ENCODE measurements around the gene ZDHHC19. TPM values are rescaled to one million over a fixed set of nuclear protein-coding genes. Genes with fewer than 3 reads are reported as not detected.

The ZDHHC19 gene
- total RNA-seq, 1 donor from 2014 or later = not detected

DNA sequence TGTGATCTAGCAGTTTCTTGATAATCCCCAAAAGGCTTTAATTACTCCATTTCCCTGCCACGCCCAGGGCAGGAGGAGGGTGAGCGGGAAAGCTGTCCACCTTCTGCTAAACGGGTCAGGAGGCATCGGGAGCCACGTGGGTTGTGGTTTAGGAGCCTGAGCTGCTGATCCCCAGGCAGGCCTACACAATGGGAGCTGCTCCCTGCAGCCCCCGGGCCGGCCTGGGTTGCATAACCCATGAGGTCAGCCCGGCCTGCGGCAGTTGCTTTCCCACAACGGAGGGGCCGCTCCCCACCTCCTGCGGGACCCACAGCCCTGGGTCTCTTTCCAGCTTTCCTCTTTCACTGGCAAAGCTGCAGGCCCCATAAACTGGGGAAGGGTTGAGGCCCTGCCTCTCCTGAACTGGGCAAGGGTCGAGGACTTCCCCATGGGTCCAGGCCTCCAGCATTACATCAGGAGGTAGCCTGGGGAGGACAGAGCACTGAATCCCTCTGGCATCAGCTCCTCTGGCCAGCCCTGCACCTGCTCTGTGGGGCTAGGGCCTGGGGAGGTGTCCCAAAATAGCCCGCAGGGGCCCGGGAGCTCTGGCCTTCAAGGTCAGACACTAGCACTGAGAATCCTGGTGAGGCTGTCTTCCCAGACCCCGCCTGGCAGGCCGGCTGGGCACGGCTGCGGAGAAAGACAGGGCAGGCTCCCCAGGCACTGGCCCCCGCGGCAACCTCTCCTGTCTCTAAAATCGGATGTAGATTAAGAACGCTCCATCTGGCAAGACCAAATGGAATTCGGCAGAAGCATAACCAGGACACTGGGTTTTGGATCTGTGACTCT, 47.3 kb downstream of the ZDHHC19 start:
- Histone ChIP-seq H3K9ac (ENCODE audit: low read length) (no peak overlapping the region), H3K4me2 (ENCODE audit: low read length) (no peak overlapping the region), H2AFZ (ENCODE audit: low read depth, low read length) (no peak overlapping the region), H3K4me1 (ENCODE audit: insufficient read depth, low read length) (peaks cover 4% of the 10 kb centered on the region), H4K20me1 (ENCODE audit: insufficient read depth, low read length) (no peaks in the 10 kb centered on the region), H3K9me3 (ENCODE audit: insufficient read depth, low read depth, low read length) (no peaks in the 10 kb centered on the region), H3K4me3 (ENCODE audit: insufficient read depth, low read depth, low read length) (no peak overlapping the region), H3K27ac (ENCODE audit: low read depth, low read length) (no peak overlapping the region), H3K79me2 (ENCODE audit: insufficient read depth, low read length) (no peaks in the 10 kb centered on the region), H3K27me3 (ENCODE audit: insufficient read depth, low read length) (no peaks in the 10 kb centered on the region), H3K36me3 (ENCODE audit: insufficient read depth, low read length) (no peaks in the 10 kb centered on the region)
- H3K4me3 Mint-ChIP-seq (ENCODE audit: unreplicated experiment) = no peak overlapping the region
- FAIRE-seq = no peak
- no peaks in the 10 kb centered on the region for H3K9me3 Mint-ChIP-seq (ENCODE audit: unreplicated experiment)
- H3K27me3 Mint-ChIP-seq (ENCODE audit: low read depth, unreplicated experiment) = no peaks in the 10 kb centered on the region
- TF ChIP-seq, protein P1, sequence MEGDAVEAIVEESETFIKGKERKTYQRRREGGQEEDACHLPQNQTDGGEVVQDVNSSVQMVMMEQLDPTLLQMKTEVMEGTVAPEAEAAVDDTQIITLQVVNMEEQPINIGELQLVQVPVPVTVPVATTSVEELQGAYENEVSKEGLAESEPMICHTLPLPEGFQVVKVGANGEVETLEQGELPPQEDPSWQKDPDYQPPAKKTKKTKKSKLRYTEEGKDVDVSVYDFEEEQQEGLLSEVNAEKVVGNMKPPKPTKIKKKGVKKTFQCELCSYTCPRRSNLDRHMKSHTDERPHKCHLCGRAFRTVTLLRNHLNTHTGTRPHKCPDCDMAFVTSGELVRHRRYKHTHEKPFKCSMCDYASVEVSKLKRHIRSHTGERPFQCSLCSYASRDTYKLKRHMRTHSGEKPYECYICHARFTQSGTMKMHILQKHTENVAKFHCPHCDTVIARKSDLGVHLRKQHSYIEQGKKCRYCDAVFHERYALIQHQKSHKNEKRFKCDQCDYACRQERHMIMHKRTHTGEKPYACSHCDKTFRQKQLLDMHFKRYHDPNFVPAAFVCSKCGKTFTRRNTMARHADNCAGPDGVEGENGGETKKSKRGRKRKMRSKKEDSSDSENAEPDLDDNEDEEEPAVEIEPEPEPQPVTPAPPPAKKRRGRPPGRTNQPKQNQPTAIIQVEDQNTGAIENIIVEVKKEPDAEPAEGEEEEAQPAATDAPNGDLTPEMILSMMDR (IDR thresholded peaks at IDR 0.05; ENCODE audit: insufficient read depth, low read depth, low read length) = no peak
- TF ChIP-seq EZH2 (IDR thresholded peaks at IDR 0.05; ENCODE audit: insufficient read depth, low read length) = no peak
- H3K27ac Mint-ChIP-seq (ENCODE audit: unreplicated experiment) = no peak overlapping the region
- DNase-seq (ENCODE audit: low read depth) = no peak
- H3K36me3 Mint-ChIP-seq (ENCODE audit: low read depth, unreplicated experiment) = no peaks in the 10 kb centered on the region
- H3K4me1 Mint-ChIP-seq (ENCODE audit: low read depth, unreplicated experiment) = no peaks in the 10 kb centered on the region

DNA sequence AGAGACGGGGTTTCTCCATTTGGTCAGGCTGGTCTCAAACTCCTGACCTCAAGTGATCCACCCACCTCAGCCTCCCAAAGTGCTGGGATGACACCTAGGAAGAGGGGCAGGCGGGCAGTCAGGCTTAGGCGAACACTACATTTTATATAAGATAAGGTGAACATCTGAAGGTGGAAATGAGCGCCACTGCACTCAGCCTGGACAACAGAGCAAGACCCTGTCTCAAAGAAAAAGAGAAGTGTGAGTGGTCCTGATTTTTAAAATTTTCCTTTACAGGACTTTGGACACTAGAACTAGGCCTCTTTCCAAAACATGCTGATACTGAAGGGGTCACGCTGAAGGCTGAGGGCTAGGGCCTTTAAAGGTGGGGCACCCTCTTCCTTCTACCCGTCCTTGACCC, 48.0 kb downstream of the ZDHHC19 start:
- no peaks in the 10 kb centered on the region for H3K4me1 Mint-ChIP-seq (ENCODE audit: low read depth, unreplicated experiment)
- no peak for FAIRE-seq
- H3K4me3 Mint-ChIP-seq (ENCODE audit: unreplicated experiment) = no peak overlapping the region
- Histone ChIP-seq H3K79me2 (ENCODE audit: insufficient read depth, low read length) (no peaks in the 10 kb centered on the region), H3K4me3 (ENCODE audit: insufficient read depth, low read depth, low read length) (no peak overlapping the region), H3K4me1 (ENCODE audit: insufficient read depth, low read length) (peaks cover 4% of the 10 kb centered on the region), H3K36me3 (ENCODE audit: insufficient read depth, low read length) (no peaks in the 10 kb centered on the region), H3K9me3 (ENCODE audit: insufficient read depth, low read depth, low read length) (no peaks in the 10 kb centered on the region), H3K27ac (ENCODE audit: low read depth, low read length) (no peak overlapping the region), H4K20me1 (ENCODE audit: insufficient read depth, low read length) (no peaks in the 10 kb centered on the region), H2AFZ (ENCODE audit: low read depth, low read length) (no peak overlapping the region), H3K9ac (ENCODE audit: low read length) (no peak overlapping the region), H3K4me2 (ENCODE audit: low read length) (no peak overlapping the region), H3K27me3 (ENCODE audit: insufficient read depth, low read length) (no peaks in the 10 kb centered on the region)
- DNase-seq (ENCODE audit: low read depth) = no peak
- H3K36me3 Mint-ChIP-seq (ENCODE audit: low read depth, unreplicated experiment) = no peaks in the 10 kb centered on the region
- H3K9me3 Mint-ChIP-seq (ENCODE audit: unreplicated experiment) = no peaks in the 10 kb centered on the region
- no peaks in the 10 kb centered on the region for H3K27me3 Mint-ChIP-seq (ENCODE audit: low read depth, unreplicated experiment)
- no peak for TF ChIP-seq EZH2 (IDR thresholded peaks at IDR 0.05; ENCODE audit: insufficient read depth, low read length)
- TF ChIP-seq, protein P1 (IDR thresholded peaks at IDR 0.05; ENCODE audit: insufficient read depth, low read depth, low read length) = no peak
- H3K27ac Mint-ChIP-seq (ENCODE audit: unreplicated experiment) = no peak overlapping the region

- Histone ChIP-seq H3K9me3 (ENCODE audit: insufficient read depth, low read depth, low read length) (no peaks in the 10 kb centered on the region), H3K36me3 (ENCODE audit: insufficient read depth, low read length) (no peaks in the 10 kb centered on the region), H4K20me1 (ENCODE audit: insufficient read depth, low read length) (no peaks in the 10 kb centered on the region), H3K4me1 (ENCODE audit: insufficient read depth, low read length) (peaks cover 4% of the 10 kb centered on the region), H3K4me3 (ENCODE audit: insufficient read depth, low read depth, low read length) (no peak overlapping the region), H3K27me3 (ENCODE audit: insufficient read depth, low read length) (no peaks in the 10 kb centered on the region), H3K27ac (ENCODE audit: low read depth, low read length) (no peak overlapping the region), H2AFZ (ENCODE audit: low read depth, low read length) (no peak overlapping the region), H3K4me2 (ENCODE audit: low read length) (no peak overlapping the region), H3K9ac (ENCODE audit: low read length) (no peak overlapping the region), H3K79me2 (ENCODE audit: insufficient read depth, low read length) (no peaks in the 10 kb centered on the region)
- TF ChIP-seq, protein P1 (IDR thresholded peaks at IDR 0.05; ENCODE audit: insufficient read depth, low read depth, low read length) = no peak
- no peak for TF ChIP-seq EZH2 (IDR thresholded peaks at IDR 0.05; ENCODE audit: insufficient read depth, low read length)
- no peak for DNase-seq (ENCODE audit: low read depth)
- Mint-ChIP-seq H3K4me1 (ENCODE audit: low read depth, unreplicated experiment) (no peaks in the 10 kb centered on the region), H3K9me3 (ENCODE audit: unreplicated experiment) (no peaks in the 10 kb centered on the region), H3K4me3 (ENCODE audit: unreplicated experiment) (no peak overlapping the region), H3K36me3 (ENCODE audit: low read depth, unreplicated experiment) (no peaks in the 10 kb centered on the region), H3K27ac (ENCODE audit: unreplicated experiment) (no peak overlapping the region), H3K27me3 (ENCODE audit: low read depth, unreplicated experiment) (no peaks in the 10 kb centered on the region)
- FAIRE-seq = no peak
These were observed 48.5 kb downstream of the ZDHHC19 start for GRCh38 chr3:196162679-196163078.

All from astrocyte (in vitro differentiated cells and primary cell).